Progenitor cell of endocrine pancreas (in vitro differentiated cells): ENCODE results near the gene PKP3. TPM values are rescaled to one million over a fixed set of nuclear protein-coding genes. Genes with fewer than 3 reads are reported as not detected.

ENCODE experiments used
- DNase-seq: peaks from one replicate; pipeline ENCODE4 v3.0.0; 2021; ENCODE audit warnings: low spot score; ENCODE audit not compliant: unreplicated experiment
- H3K27ac Mint-ChIP-seq: 2 replicates; pipeline ENCODE4 v1.8.0; 2021; ENCODE audit warnings: mild to moderate bottlenecking, moderate library complexity, mixed read lengths
- H3K27me3 Mint-ChIP-seq: 2 replicates; pipeline ENCODE4 v1.8.0; 2021; ENCODE audit warnings: mixed read lengths
- H3K36me3 Mint-ChIP-seq: 2 replicates; pipeline ENCODE4 v1.8.0; 2022; ENCODE audit warnings: mixed read lengths; ENCODE audit not compliant: insufficient read depth
- H3K4me1 Mint-ChIP-seq: 2 replicates; pipeline ENCODE4 v1.8.0; 2021; ENCODE audit warnings: low read depth, mixed read lengths
- H3K4me3 Mint-ChIP-seq: 2 replicates; pipeline ENCODE4 v1.8.0; 2021; ENCODE audit warnings: low read depth, mild to moderate bottlenecking, moderate library complexity, mixed read lengths
- H3K9me3 Mint-ChIP-seq: 2 replicates; pipeline ENCODE4 v1.8.0; 2021; ENCODE audit warnings: low read depth, mixed read lengths
- total RNA-seq: library from RNA; stranded (reverse); gene quantifications from 2 replicates; pipeline ENCODE4 v1.2.1, GENCODE V29; 2021
- TF ChIP-seq, protein P1 (sequence below): fragments of 200-600 bp; sonication (generic); IDR thresholded peaks from one replicate; pipeline ENCODE4 v1.5.0; 2021; ENCODE audit warnings: antibody characterized with exemption, mild to moderate bottlenecking; ENCODE audit not compliant: unreplicated experiment

Gene PKP3
- total RNA-seq, 1 donor from 2014 or later = 55.9 TPM

DNA sequence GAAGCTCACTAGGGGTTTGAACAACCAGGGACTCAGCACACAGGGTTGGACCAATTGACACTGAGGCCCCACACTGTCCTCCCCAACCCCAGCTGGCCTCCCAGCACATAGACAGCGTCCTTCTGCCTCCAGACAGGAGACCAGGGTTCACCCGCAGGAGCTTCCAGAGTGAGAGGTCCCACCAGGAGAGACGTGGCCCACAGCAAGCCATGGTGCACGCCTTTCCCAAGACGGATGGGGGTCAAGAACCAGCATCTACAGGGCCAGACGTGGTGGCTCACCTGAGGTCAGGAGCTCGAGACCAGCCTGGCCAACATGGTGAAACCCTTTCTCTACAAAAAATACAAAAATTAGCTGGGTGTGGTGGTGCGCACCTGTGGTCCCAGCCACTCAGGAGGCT is 32.8 kb downstream of the PKP3 start:
- Mint-ChIP-seq H3K36me3 (peaks cover 2% of the 10 kb centered on the region), H3K4me1 (no peaks in the 10 kb centered on the region), H3K4me3 (no peak overlapping the region), H3K27me3 (peaks cover 25% of the 10 kb centered on the region), H3K27ac (no peak overlapping the region), H3K9me3 (no peaks in the 10 kb centered on the region)
- TF ChIP-seq, protein P1, sequence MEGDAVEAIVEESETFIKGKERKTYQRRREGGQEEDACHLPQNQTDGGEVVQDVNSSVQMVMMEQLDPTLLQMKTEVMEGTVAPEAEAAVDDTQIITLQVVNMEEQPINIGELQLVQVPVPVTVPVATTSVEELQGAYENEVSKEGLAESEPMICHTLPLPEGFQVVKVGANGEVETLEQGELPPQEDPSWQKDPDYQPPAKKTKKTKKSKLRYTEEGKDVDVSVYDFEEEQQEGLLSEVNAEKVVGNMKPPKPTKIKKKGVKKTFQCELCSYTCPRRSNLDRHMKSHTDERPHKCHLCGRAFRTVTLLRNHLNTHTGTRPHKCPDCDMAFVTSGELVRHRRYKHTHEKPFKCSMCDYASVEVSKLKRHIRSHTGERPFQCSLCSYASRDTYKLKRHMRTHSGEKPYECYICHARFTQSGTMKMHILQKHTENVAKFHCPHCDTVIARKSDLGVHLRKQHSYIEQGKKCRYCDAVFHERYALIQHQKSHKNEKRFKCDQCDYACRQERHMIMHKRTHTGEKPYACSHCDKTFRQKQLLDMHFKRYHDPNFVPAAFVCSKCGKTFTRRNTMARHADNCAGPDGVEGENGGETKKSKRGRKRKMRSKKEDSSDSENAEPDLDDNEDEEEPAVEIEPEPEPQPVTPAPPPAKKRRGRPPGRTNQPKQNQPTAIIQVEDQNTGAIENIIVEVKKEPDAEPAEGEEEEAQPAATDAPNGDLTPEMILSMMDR = no peak
- no peak for DNase-seq

DNA sequence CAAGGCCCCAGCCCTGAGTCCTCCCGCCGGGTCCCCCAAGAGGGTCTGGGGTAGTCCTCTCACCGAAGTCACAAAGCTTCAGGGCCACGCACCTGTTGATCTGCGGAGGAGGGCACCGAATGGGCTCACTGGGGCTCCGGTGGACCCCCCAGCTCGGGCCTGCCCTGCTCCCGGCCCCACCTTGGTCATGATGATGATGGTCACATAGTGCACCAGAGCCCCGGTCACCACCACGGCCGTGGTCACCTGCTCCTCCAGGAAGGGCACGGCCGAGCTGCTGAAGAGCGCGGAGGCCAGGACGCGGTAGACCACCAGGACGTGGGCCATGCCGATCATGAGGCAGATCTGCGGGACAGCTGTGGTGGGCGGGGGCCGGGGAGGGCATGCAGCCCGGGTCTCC is 34.3 kb downstream of the PKP3 start:
- Mint-ChIP-seq H3K4me1 (no peaks in the 10 kb centered on the region), H3K27me3 (peaks cover 19% of the 10 kb centered on the region), H3K27ac (no peak overlapping the region), H3K36me3 (peaks cover 2% of the 10 kb centered on the region), H3K9me3 (no peaks in the 10 kb centered on the region), H3K4me3 (no peak overlapping the region)
- DNase-seq = no peak
- TF ChIP-seq, protein P1 = no peak

DNA sequence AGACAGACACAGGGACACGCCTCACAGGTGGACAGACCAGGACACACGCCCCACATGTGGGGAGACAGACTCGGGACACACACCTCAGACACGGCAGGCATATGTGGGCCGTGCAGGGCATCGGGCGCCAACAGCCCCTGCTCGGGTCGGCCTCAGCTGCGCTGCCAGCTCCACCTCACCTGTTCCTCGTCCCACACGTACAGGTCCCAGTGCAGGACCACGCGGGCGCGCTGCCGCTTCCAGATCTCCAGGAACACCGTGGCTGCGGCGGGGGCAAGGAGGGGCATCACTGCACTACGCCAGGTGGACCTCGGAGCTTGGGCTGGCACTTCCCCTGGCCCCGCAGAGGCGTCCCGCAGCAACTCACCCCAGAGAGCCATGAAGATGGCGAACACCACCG is 35.4 kb downstream of the PKP3 start:
- H3K27me3 Mint-ChIP-seq = peaks cover 13% of the 10 kb centered on the region
- DNase-seq = no peak
- H3K27ac Mint-ChIP-seq = no peak overlapping the region
- no peak overlapping the region for H3K4me3 Mint-ChIP-seq
- TF ChIP-seq, protein P1 = no peak
- no peaks in the 10 kb centered on the region for H3K4me1 Mint-ChIP-seq
- H3K36me3 Mint-ChIP-seq = peaks cover 2% of the 10 kb centered on the region
- H3K9me3 Mint-ChIP-seq = no peaks in the 10 kb centered on the region

DNA sequence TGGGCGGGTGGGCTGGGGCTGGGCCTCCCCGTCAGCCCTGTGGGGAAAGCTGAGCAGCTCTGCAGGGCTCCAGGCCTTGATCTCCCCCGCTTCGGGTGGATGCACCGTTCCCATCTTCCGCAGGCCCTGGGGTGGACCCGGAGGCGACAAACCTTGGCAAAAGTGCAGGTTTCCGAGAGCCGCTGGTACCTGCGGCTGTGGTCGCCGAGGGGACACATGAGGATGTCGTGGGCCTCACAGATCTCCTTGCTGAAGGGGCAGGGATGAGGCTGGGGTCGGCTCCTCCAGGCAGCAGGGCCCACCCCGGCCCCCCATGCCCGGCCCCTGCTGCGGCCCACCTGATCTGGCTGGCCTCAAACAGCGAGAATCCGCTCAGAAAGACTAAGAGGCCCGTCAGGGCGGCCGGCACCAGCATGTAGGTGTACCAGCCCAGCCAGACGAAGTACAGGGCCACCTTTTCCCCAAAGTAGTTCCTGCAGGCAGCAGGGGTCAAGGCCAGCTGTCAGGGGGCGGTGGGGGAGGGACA is 36.0 kb downstream of the PKP3 start:
- TF ChIP-seq, protein P1 = no peak
- no peaks in the 10 kb centered on the region for H3K4me1 Mint-ChIP-seq
- H3K36me3 Mint-ChIP-seq = peaks cover 2% of the 10 kb centered on the region
- peaks cover 8% of the 10 kb centered on the region for H3K27me3 Mint-ChIP-seq
- H3K4me3 Mint-ChIP-seq = no peak overlapping the region
- no peak overlapping the region for H3K27ac Mint-ChIP-seq
- no peaks in the 10 kb centered on the region for H3K9me3 Mint-ChIP-seq
- no peak for DNase-seq

DNA sequence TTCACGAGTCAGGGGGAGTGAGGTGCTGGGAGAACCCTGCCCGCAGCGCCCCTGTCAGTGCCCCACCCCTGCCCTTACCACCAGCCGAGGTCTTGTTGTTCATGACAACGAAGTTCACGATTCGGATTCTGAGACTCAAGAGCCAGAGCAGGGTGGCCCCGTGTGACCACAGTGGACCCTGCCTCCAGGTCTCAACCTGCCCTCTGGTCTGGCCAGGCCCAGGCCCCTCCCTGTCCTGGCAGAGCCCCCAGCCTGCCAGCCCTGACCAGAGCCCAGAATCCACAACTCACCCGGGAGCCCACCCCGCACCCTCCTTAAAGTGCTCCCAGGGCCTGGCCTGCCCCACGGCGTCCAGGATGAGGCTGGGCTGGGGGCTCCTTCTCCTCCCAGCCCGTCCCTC is 37.9 kb downstream of the PKP3 start:
- no peak overlapping the region for H3K27ac Mint-ChIP-seq
- no peaks in the 10 kb centered on the region for H3K9me3 Mint-ChIP-seq
- peaks cover 2% of the 10 kb centered on the region for H3K36me3 Mint-ChIP-seq

More for the DNA sequence above, 37.9 kb downstream of the PKP3 start:
- TF ChIP-seq, protein P1 = no peak
- no peak for DNase-seq
- H3K4me1 Mint-ChIP-seq = no peaks in the 10 kb centered on the region
- no peak overlapping the region for H3K4me3 Mint-ChIP-seq
- no peaks in the 10 kb centered on the region for H3K27me3 Mint-ChIP-seq
